GM20000 (cell line): ENCODE data around the gene STON1.
"Not testable (repeated sequence)": the region's sequence is repeated elsewhere in the genome, so short reads cannot be mapped to it uniquely, and the experiment has no call there.

Experiments
- DNase-seq: peaks from one replicate; pipeline ENCODE4 v3.0.0; 2012; ENCODE audit warnings: low spot score
- TF ChIP-seq, protein P1 (sequence below): IDR thresholded peaks from 2 replicates; pipeline ENCODE4 v1.5.1; 2012; ENCODE audit warnings: mild to moderate bottlenecking, control low read depth; ENCODE audit errors: extremely low read depth, missing control alignments

Gene STON1

DNA sequence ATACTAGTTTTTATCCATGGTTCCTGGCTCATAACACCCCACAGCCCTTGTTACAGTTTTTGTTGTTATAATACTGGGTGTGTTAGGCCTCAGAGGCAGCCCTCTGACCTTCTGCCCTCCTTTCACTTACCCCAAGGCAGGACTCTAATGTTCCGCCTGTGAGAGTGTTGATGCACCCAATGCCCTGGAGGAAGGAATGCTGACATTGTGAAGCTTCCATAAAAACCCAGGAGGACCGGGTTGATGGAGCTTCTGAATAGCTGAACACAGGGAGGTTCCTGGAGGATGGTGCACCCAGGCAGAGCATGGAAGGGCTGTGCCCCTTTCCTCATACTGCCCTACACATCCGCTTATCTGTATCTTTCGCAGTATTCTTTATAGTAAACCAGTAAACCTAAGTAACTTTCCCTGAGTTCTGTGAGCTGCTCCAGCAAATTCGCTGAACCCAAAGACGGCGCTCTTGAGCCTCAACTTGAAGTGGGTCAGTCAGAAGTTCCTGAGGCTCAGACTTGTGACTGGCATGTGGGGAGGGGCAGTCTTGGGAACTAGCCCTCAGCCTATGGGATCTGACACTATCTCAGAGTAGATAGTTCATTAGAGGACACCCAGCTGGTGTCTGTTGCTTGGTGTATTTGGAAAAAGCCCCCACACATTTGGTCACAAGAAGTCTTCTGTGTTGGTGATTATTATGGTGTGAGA lies 10.4 kb downstream of the STON1 start:
- no peak for DNase-seq

GRCh38 chr2:48541666-48542389 lies 11.9 kb downstream of the STON1 start:
- TF ChIP-seq, protein P1, sequence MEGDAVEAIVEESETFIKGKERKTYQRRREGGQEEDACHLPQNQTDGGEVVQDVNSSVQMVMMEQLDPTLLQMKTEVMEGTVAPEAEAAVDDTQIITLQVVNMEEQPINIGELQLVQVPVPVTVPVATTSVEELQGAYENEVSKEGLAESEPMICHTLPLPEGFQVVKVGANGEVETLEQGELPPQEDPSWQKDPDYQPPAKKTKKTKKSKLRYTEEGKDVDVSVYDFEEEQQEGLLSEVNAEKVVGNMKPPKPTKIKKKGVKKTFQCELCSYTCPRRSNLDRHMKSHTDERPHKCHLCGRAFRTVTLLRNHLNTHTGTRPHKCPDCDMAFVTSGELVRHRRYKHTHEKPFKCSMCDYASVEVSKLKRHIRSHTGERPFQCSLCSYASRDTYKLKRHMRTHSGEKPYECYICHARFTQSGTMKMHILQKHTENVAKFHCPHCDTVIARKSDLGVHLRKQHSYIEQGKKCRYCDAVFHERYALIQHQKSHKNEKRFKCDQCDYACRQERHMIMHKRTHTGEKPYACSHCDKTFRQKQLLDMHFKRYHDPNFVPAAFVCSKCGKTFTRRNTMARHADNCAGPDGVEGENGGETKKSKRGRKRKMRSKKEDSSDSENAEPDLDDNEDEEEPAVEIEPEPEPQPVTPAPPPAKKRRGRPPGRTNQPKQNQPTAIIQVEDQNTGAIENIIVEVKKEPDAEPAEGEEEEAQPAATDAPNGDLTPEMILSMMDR, result no peak
- no peak for DNase-seq

More for the DNA sequence above, 10.4 kb downstream of the STON1 start:
- TF ChIP-seq, protein P1, result no peak

DNA sequence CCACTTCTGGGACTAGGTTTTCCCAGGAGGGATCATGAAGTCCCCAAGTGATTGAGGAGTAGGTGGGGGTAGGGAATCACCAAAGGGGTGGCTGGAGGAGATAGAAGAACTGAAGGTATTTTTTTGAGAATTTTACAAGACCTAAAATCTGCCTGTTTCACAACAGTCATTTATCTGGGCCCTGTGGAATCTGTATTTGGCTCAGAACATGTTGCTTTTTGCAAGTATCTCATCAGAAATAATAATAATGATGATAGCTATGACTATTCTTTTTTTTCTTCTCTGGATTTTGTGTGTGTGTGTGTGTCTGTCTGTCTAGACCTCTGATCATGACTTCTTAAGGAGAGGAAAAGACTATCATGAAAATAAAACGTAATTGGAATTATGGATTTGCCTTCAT lies 13.9 kb downstream of the STON1 start:
- TF ChIP-seq, protein P1, result no peak
- DNase-seq, result no peak

DNA sequence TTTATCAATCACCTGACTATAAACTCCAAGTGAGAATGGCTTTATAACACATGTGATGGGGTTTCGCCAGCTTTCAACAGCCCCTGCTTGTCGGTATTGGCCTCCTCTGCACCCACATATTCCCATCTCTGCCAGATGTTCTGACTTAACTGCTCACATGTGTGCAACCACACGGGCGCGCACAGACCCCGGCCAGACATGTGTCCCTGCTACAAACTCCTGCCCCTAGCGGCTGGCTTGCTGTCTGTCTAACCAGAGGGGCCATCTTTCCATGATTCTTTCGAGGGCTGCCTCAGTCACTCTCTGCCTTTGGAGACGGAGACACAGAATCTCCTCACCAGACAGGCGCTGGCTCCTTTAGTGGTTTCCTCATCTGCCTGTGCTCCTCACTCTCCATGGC lies 15.3 kb downstream of the STON1 start:
- DNase-seq, result no peak

GRCh38 chr2:48548840-48549239 lies 18.9 kb downstream of the STON1 start:
- DNase-seq, result no peak
- TF ChIP-seq, protein P1, result no peak

More for the DNA sequence above, 15.3 kb downstream of the STON1 start:
- TF ChIP-seq, protein P1, result no peak

- TF ChIP-seq, protein P1, result no peak
- DNase-seq, result no peak
Measured at GRCh38 chr2:48549972-48550371, 20.0 kb downstream of the STON1 start.

GRCh38 chr2:48551548-48551947 lies 21.6 kb downstream of the STON1 start:
- TF ChIP-seq, protein P1, result no peak
- DNase-seq, result no peak

- not testable (repeated sequence) for DNase-seq
Measured at GRCh38 chr2:48555071-48555470, 25.1 kb downstream of the STON1 start.
